Measurements from ENCODE around the gene LAMA4.

Gene LAMA4, protein sequence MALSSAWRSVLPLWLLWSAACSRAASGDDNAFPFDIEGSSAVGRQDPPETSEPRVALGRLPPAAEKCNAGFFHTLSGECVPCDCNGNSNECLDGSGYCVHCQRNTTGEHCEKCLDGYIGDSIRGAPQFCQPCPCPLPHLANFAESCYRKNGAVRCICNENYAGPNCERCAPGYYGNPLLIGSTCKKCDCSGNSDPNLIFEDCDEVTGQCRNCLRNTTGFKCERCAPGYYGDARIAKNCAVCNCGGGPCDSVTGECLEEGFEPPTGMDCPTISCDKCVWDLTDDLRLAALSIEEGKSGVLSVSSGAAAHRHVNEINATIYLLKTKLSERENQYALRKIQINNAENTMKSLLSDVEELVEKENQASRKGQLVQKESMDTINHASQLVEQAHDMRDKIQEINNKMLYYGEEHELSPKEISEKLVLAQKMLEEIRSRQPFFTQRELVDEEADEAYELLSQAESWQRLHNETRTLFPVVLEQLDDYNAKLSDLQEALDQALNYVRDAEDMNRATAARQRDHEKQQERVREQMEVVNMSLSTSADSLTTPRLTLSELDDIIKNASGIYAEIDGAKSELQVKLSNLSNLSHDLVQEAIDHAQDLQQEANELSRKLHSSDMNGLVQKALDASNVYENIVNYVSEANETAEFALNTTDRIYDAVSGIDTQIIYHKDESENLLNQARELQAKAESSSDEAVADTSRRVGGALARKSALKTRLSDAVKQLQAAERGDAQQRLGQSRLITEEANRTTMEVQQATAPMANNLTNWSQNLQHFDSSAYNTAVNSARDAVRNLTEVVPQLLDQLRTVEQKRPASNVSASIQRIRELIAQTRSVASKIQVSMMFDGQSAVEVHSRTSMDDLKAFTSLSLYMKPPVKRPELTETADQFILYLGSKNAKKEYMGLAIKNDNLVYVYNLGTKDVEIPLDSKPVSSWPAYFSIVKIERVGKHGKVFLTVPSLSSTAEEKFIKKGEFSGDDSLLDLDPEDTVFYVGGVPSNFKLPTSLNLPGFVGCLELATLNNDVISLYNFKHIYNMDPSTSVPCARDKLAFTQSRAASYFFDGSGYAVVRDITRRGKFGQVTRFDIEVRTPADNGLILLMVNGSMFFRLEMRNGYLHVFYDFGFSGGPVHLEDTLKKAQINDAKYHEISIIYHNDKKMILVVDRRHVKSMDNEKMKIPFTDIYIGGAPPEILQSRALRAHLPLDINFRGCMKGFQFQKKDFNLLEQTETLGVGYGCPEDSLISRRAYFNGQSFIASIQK (N-terminal part only)

DNA sequence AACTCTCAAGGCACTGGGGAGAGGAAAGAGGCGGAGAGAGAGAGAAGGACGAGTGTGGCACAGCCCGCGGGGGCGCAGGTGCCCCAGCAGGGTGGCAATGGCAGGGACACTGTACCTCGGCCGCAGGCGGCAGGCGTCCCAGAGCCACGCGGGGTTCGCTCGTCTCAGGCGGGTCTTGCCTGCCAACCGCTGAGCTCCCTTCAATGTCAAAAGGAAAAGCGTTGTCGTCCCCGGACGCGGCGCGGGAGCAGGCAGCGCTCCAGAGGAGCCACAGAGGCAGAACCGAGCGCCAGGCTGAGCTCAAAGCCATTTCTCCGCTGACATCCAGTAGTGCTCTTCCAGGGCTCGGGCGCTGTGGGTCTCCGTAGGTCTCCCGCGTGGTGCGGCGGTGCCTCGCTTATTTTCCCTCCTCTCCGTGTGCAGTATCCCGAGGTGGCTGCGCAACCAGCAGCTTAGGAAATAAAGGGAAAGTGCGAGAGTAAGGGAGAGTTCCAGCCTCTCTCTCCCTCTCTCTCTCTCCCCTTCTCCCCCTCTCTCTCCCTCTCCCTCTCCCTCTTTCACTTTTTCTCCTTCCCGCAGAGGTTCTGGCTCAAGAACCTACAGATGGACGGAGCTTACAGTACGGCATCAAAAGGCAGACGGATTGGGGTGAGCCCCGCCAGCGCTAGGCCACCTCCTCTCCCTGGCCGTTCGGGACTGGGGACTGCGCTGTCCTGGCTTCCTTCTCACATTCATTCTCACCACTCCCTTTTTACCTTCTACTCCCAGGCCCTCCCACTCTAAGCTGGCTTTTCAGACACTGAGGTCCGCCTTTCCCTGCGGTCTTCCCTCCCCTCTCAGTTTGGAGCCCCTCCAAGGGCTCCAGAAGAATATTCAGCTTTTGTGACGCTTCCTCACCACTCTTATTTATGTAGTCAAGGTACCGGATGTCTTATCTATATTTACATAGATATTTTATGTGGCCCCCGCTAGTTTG, at the start of gene LAMA4:
LAMA4 (minus strand) TSS at position 727 of the 976 bp plus-strand sequence; CDS start at position 310, 417 bp downstream.
- Histone ChIP-seq H3K9me3 (no peaks in the 10 kb centered on the region), H3K27me3 (ENCODE audit: low read depth) (no peaks in the 10 kb centered on the region), H3K4me3 (peak within 1 kb of the TSS; percentile 41), H3K4me1 (peaks cover 10% of the 10 kb centered on the region; the same call in 1 of the 2 replicates), H3K36me3 (replicated peaks) (no peaks in the 10 kb centered on the region)
- peak; percentile 65 to 70 for DNase-seq (ENCODE audit: low spot score in 2 of 2)
- in situ Hi-C loops (cut with MboI; ENCODE audit: low sequenced_read_pairs), result no loop called here

DNA sequence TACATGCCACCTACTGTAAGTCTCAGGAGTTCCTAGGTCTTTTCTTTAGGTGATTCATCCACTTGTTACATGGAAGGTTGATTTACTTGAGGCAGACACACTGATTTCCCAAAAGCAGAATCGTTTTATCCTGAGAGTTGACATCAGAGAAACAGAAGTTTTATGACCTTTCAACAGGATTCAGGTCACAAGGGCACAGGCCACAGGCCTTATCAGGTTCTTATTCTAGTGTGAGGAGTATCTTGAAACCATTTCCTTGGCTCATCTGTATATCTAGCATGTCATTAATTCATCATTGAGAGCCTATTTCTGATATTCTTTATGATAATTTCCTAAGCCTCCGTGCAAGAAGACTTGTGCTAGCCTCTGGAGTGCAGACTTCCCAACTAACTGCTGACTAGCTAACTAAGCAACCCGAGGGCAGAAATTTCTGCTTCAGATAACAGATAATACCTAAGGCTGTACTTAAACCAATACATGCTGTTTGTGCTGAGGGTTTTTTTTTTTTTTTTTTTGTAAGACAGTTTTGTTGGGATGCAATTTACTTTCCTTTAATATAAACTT, 47.9 kb upstream of the LAMA4 start:
- no peaks in the 10 kb centered on the region for H3K4me1 ChIP-seq
- no peaks in the 10 kb centered on the region for H3K9me3 ChIP-seq
- no peaks in the 10 kb centered on the region for H3K27me3 ChIP-seq (ENCODE audit: low read depth)
- in situ Hi-C loops (cut with MboI; ENCODE audit: low sequenced_read_pairs), result no loop called here
- no peaks in the 10 kb centered on the region for H3K36me3 ChIP-seq (replicated peaks)
- H3K4me3 ChIP-seq, result no peak overlapping the region
- DNase-seq (ENCODE audit: low spot score in 2 of 2), result no peak

DNA sequence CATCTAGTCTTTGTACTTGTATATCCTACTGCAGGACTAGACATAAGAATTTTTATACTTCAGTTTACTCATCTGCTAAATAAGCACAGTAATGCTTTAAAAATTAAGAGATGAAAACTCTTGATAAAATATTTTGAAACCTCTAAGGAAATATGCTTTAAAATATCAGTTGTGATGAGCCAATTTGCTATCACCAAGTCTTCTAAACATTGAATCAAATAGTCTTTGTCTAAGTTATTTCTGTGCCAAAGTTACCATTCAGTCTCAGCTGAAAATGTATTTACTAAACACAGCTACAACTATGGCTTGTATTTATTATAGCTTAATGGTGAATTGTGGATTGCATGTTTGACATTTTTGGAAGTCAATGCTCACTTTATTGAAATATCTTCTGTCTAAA, 46.5 kb upstream of the LAMA4 start:
- Histone ChIP-seq H3K27me3 (ENCODE audit: low read depth) (no peaks in the 10 kb centered on the region), H3K36me3 (replicated peaks) (no peaks in the 10 kb centered on the region), H3K9me3 (no peaks in the 10 kb centered on the region), H3K4me3 (no peak overlapping the region), H3K4me1 (0 out of 2 replicates have a peak, but pooled peaks cover under 1% of the 10 kb centered on the region)
- in situ Hi-C loops (cut with MboI; ENCODE audit: low sequenced_read_pairs), result no loop called here
- no peak for DNase-seq (ENCODE audit: low spot score in 2 of 2)

DNA sequence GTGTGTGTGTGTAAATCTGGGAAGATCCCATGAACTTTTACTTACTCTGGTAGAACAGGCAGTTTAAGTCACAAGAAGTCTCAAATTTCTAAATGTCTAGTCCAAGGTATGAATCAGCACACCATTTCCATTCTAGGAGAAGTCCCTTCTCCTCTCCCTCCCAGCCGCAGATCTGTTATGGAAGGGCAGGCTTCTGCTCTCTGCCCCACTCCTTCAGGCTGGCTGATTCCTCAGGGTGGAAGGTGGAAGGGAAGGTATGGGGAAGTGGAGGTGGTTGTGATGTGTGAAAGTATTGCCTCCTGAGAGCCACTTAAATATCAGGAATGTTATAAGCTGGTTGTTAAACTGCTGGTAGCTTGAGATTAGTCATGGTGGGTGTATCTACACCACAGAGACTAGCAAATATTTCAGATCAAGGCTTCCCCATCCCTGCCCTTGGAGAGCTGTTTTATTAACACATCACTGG, 44.5 kb upstream of the LAMA4 start:
- peaks cover 11% of the 10 kb centered on the region for H3K4me1 ChIP-seq
- no peaks in the 10 kb centered on the region for H3K27me3 ChIP-seq (ENCODE audit: low read depth)
- no peaks in the 10 kb centered on the region for H3K36me3 ChIP-seq (replicated peaks)
- DNase-seq (ENCODE audit: low spot score in 2 of 2), result no peak
- in situ Hi-C loops (cut with MboI; ENCODE audit: low sequenced_read_pairs), result no loop called here
- no peaks in the 10 kb centered on the region for H3K9me3 ChIP-seq
- H3K4me3 ChIP-seq, result no peak overlapping the region

DNA sequence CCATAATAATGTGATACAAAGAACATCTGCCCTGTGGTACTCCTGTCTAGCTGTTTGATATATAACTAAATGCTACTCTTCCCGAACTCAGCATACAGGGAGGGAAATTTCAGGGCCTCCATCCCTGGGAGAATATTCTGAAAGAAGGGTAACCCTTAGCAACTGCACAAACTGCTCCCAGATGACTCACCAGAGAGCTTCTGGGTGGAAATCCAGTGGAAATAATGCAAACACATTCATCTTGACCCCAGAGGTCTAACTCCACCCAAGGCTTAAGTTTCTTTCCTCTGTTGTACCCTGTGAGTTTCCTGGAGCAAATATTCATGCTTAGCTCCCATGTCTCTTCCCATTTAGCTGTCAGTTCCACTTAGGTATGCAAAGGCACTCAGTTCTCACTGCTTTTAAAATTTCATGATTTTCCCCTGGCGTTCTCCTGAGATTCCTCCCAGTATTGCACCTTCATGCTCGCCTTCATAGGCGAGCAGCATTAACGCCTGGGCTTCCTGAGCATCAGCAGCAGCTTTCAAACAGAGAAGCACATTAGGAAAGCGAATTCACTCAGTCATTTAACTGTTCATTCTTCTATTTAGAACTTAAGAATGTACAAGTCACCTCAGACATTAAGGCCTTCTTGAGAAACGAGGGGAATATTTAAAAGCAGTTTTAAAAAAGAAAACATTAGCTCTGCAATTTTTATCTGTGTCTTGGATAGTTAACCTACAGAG, 43.8 kb upstream of the LAMA4 start:
- Histone ChIP-seq H3K27me3 (ENCODE audit: low read depth) (no peaks in the 10 kb centered on the region), H3K9me3 (no peaks in the 10 kb centered on the region), H3K4me1 (peaks cover 11% of the 10 kb centered on the region), H3K4me3 (no peak overlapping the region), H3K36me3 (replicated peaks) (no peaks in the 10 kb centered on the region)
- in situ Hi-C loops (cut with MboI; ENCODE audit: low sequenced_read_pairs), result no loop called here
- no peak for DNase-seq (ENCODE audit: low spot score in 2 of 2)

DNA sequence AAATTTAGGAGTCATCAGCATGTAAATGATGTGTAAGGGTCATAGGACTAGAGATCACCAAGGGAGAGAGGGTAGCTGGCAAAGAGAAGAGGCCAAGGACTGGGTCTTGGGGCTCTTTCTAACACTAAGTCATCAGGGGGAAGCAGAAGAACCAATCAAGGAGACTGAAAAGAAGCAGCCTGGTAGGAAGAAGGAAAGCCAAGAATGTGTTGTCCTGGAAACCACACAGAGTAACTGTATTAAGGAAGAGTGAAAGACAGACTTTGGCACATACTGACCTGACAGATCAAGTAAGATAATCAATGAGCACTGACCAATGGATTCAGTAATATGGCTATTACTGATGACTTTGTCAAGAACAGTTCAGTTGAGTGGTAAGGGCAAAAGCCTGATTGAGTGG, 42.3 kb upstream of the LAMA4 start:
- Histone ChIP-seq H3K4me3 (no peak overlapping the region), H3K4me1 (peaks cover 19% of the 10 kb centered on the region), H3K36me3 (replicated peaks) (no peaks in the 10 kb centered on the region), H3K9me3 (no peaks in the 10 kb centered on the region), H3K27me3 (ENCODE audit: low read depth) (no peaks in the 10 kb centered on the region)
- DNase-seq (ENCODE audit: low spot score in 2 of 2), result no peak
- in situ Hi-C loops (cut with MboI; ENCODE audit: low sequenced_read_pairs), result no loop called here

DNA sequence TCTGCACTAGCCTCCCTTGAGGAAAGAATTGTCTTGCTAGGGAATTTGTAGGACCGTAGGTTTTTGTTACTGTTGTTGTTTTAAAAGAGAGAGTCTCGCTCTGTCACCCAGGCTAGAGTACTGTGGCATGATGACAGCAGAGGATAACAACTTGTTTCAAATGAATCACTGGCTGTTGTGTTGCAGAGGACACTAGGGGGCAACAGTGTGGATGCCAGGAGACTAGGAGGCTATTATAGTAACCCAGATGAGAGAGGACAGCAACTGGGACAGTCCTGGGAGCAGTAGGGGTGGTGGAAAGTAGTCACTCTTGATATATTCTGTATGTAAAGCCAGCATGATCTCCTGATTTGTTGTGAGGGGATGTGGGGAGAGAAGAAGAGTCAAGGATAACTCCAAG, 41.8 kb upstream of the LAMA4 start:
- Histone ChIP-seq H3K4me1 (peaks cover 21% of the 10 kb centered on the region), H3K27me3 (ENCODE audit: low read depth) (no peaks in the 10 kb centered on the region), H3K9me3 (no peaks in the 10 kb centered on the region), H3K36me3 (replicated peaks) (no peaks in the 10 kb centered on the region), H3K4me3 (no peak overlapping the region)
- in situ Hi-C loops (cut with MboI; ENCODE audit: low sequenced_read_pairs), result no loop called here
- peak; percentile 28 to 55 for DNase-seq (ENCODE audit: low spot score in 2 of 2)

DNA sequence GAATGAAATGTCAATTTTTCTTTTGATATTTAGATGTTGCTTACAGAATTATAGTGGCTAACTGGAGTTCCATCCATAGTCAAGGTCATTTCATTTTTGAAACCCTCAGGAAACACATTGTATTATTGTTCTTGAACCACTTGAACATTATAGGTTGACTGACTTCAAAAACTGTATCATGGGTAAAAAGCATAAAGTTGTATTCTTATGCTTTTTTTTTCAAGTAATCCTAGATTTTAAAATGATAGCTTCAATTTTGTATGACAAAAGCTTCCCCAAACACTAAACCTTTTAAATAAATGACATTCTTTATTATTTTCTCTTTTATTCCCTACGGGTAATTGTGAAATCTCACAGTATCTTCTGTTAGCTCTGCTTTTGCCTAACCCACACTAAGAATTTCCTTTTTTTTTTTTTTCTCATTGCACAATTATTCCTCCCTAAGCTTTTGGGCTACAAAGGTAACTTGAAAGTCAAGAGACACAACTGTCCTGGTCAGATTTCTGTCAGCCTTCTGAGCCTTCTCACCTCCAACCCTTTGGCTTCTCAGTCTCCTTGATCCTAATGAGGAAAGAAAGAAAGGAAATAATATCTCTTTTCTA, 36.9 kb upstream of the LAMA4 start:
- Histone ChIP-seq H3K9me3 (no peaks in the 10 kb centered on the region), H3K27me3 (ENCODE audit: low read depth) (no peaks in the 10 kb centered on the region), H3K36me3 (replicated peaks) (no peaks in the 10 kb centered on the region), H3K4me1 (peaks cover 46% of the 10 kb centered on the region), H3K4me3 (no peak overlapping the region)
- in situ Hi-C loops (cut with MboI; ENCODE audit: low sequenced_read_pairs), result no loop called here
- peak; percentile 18 to 95 for DNase-seq (ENCODE audit: low spot score in 2 of 2)

DNA sequence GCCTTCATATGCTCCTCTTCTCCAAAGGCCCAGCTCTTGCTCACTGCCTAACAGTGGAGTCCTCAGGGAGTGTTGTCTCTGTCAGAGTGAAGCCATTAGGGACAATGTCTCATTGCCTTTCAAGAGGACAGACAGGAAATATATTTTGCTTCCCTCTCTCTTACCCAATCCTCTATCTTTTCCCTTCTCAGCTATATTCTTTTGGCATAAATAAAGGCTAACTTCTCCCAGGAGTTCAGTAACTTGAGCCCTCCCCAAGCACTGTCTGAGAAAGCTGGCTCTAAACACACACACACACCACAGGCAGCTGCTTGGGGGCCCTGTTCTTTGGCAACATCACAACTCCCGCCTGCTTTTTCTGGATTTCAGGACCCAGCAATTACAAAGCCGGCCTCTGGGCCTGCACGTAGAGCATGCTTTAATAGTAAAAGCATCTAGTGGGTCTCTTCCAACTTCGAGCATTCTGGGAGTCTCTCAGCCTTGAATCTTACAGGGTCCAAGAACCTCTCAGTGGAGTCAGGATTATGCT, 34.7 kb upstream of the LAMA4 start:
- peaks cover 38% of the 10 kb centered on the region for H3K4me1 ChIP-seq
- in situ Hi-C loops (cut with MboI; ENCODE audit: low sequenced_read_pairs), result no loop called here
- no peak overlapping the region for H3K4me3 ChIP-seq
- no peaks in the 10 kb centered on the region for H3K27me3 ChIP-seq (ENCODE audit: low read depth)
- H3K9me3 ChIP-seq, result no peaks in the 10 kb centered on the region
- DNase-seq (ENCODE audit: low spot score in 2 of 2), result peak in 1 of 2 experiments; percentile 35
- no peaks in the 10 kb centered on the region for H3K36me3 ChIP-seq (replicated peaks)

DNA sequence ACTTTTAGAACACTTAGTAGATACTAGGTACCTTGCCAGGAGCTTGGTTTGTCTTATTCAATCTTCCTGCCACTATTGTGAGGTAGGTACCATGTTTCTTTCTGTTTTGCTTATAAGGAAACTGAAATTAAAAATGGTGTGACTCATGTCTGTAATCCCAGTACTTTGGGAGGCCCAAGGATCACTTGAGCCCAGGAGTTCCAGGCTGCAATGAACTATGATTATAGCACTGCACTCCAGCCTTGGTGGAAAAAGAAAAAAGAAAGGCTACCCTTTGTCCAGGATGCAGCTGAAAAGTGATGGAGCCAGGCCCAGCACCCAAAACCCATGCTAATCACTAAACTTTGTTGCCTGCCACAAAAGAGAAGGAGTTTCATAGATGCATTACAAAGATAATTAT, 34.1 kb upstream of the LAMA4 start:
- H3K36me3 ChIP-seq (replicated peaks), result no peaks in the 10 kb centered on the region
- H3K27me3 ChIP-seq (ENCODE audit: low read depth), result no peaks in the 10 kb centered on the region
- no peak overlapping the region for H3K4me3 ChIP-seq
- H3K9me3 ChIP-seq, result no peaks in the 10 kb centered on the region
- H3K4me1 ChIP-seq, result peaks cover 38% of the 10 kb centered on the region
- no peak for DNase-seq (ENCODE audit: low spot score in 2 of 2)
- in situ Hi-C loops (cut with MboI; ENCODE audit: low sequenced_read_pairs), result no loop called here

DNA sequence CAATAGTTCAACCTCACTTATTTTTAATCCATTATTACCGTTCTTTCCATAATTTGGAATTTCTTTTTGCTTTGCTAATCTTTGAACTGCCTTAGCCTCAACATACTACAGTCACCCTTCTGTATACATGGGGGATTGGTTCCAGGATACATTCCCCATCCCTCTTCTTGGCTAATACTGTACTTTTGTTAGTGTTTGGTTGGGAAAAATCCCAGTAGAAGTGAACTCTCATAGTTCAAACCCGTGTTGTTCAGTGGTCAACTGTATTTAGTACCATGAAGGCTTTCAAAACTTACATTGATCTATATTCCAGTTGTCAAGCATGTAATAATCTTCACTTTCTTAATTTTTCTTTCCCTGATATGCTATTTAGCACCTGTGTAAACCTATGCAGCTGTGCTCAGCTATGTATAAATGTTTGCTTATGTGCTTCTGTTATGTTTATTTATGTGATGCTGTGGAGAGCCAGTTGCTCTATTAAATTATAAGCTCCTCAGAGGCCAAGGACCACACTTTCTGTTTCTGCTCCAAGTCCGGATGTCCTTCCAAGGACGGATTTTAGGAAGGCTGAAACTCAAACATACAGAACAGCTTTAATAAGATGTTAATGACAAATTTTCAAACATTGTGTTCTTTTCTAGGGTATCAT, 33.3 kb upstream of the LAMA4 start:
- in situ Hi-C loops (cut with MboI; ENCODE audit: low sequenced_read_pairs), result no loop called here
- Histone ChIP-seq H3K4me3 (no peak overlapping the region), H3K9me3 (no peaks in the 10 kb centered on the region), H3K4me1 (peaks cover 38% of the 10 kb centered on the region), H3K36me3 (replicated peaks) (no peaks in the 10 kb centered on the region), H3K27me3 (ENCODE audit: low read depth) (no peaks in the 10 kb centered on the region)
- no peak for DNase-seq (ENCODE audit: low spot score in 2 of 2)

Measured in HAP-1 (cell line).